ENCODE data around the gene RAB25. TPM values are rescaled to one million over a fixed set of nuclear protein-coding genes. Genes with fewer than 3 reads are reported as not detected.

RAB25 gene
- total and polyA plus RNA-seq, 4 donors: 0.67 to 2.0 (median 0.92) TPM

GRCh38 chr1:156108664-156109241, 47.8 kb downstream of the RAB25 start:
- no peaks in the 10 kb centered on the region for H3K36me3 ChIP-seq (ENCODE audit: control insufficient read depth in 4 of 4, insufficient read depth in 3 of 4, low read depth in 1 of 4, low read length in 3 of 4)
- no peak overlapping the region for H3K27ac ChIP-seq (ENCODE audit: low read depth in 1 of 2, low read length in 2 of 2)
- peaks cover 0 to 10% (median 4%) of the 10 kb centered on the region in 4 donors for H3K4me1 ChIP-seq (ENCODE audit: control insufficient read depth in 4 of 4, insufficient read depth in 4 of 4, low read length in 3 of 4)
- H3K9me3 ChIP-seq (ENCODE audit: control insufficient read depth in 4 of 4, low read length in 3 of 4): no peaks in the 10 kb centered on the region
- DNase-seq (ENCODE audit: low spot score): no peak
- 94% methylated on average over 6 of the region's 6 CpGs for WGBS
- no peak overlapping the region for H3K4me3 ChIP-seq (ENCODE audit: low read depth in 1 of 3, low read length in 3 of 3)
- H3K27me3 ChIP-seq (ENCODE audit: control insufficient read depth in 4 of 4, insufficient read depth in 4 of 4, low read length in 3 of 4): no peaks in the 10 kb centered on the region
- no peak for TF ChIP-seq GABPA (IDR thresholded peaks at IDR 0.05 in 1 of 2, conservative IDR thresholded peaks at IDR 0.05 in 1 of 2)
- no peak for TF ChIP-seq YY1 (IDR thresholded peaks at IDR 0.05)
- no peak for TF ChIP-seq RXRA (IDR thresholded peaks at IDR 0.05)
- no peak for TF ChIP-seq JUND (IDR thresholded peaks at IDR 0.05)
- no peak for TF ChIP-seq ATF3 (IDR thresholded peaks at IDR 0.05)
- no peak for TF ChIP-seq SP1 (IDR thresholded peaks at IDR 0.05)
- TF ChIP-seq ZBTB33 (IDR thresholded peaks at IDR 0.05): no peak
- no peak for TF ChIP-seq FOXA2 (IDR thresholded peaks at IDR 0.05)
- no peak for TF ChIP-seq REST (IDR thresholded peaks at IDR 0.05)
- no peak for TF ChIP-seq HNF4G (IDR thresholded peaks at IDR 0.05)
- no peak for TF ChIP-seq TAF1 (conservative IDR thresholded peaks at IDR 0.05)
- TF ChIP-seq MAX (IDR thresholded peaks at IDR 0.05): no peak
- no peak for TF ChIP-seq CTCF (IDR thresholded peaks at IDR 0.05; ENCODE audit: low read depth, low read length, missing input control)
- no peak for TF ChIP-seq FOXA1 (IDR thresholded peaks at IDR 0.05)
- no peak for TF ChIP-seq NR2F2 (IDR thresholded peaks at IDR 0.05)
- TF ChIP-seq HNF4A (conservative IDR thresholded peaks at IDR 0.05): no peak
- no peak for TF ChIP-seq RAD21 (IDR thresholded peaks at IDR 0.05)
- TF ChIP-seq EGR1 (IDR thresholded peaks at IDR 0.05; ENCODE audit: low read depth in 2 of 2): no peak
- no peak overlapping the region for H3K9ac ChIP-seq (ENCODE audit: low read depth in 1 of 2, low read length in 2 of 2)
